ENCODE measurements around the gene CACNA2D2.
"Not testable (repeated sequence)": the region's sequence is repeated elsewhere in the genome, so short reads cannot be mapped to it uniquely, and the experiment has no call there.

The CACNA2D2 gene

DNA sequence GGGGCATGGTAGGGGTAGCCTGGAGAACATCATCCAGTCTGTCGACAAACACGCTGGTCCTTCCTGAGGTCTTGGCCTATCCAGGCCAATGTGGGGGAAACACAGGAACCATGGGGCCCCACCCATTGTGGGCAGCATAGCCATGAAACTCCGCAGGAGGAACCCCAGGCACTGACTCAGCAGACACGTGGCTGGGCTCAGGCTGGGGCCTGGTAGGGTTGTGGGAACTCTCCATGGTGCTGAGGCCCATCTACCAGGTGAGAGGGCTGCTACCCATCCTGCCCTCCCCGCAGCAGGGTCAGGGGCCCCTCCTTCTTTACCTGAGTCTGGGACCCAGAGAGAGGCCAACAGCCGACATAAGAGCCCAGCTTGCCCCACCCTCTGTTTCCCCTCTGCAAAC, 22.6 kb upstream of the CACNA2D2 start:
- peak; percentile 76 to 80 for ATAC-seq

DNA sequence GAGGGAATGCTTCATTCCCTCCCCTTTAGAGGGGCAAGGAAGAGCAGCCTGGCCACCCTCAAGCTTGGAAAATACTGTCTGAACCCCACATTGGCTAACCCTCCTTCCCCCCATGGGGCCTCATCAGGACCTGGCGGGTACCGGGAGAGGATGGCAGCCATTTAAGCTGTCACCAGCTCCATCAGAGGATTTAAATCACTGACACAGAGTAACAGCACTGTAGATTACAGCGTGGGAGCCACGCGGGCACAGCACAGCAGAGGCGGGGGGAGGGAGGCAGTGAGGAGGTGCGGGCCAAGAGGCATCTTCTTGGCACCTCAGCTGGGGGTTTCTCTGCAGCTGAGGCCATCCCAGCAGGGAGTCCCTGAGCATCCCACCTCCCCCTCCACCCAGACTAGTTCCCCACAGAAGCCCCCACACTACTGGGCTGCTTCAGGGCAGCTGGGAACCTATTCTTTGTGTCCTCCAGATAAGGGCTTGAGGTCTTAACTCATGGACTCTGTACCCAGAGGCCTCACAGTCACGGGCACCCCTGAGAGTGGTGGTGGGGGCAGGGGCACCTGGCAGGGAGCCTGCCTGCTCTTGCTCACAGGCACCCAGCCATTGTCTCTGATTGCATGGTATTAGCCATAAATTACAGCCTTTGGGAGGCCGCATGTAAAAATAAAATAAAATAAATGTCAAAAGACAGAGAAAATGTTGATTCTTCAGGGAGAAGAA, 21.9 kb upstream of the CACNA2D2 start:
- ATAC-seq, result no peak

DNA sequence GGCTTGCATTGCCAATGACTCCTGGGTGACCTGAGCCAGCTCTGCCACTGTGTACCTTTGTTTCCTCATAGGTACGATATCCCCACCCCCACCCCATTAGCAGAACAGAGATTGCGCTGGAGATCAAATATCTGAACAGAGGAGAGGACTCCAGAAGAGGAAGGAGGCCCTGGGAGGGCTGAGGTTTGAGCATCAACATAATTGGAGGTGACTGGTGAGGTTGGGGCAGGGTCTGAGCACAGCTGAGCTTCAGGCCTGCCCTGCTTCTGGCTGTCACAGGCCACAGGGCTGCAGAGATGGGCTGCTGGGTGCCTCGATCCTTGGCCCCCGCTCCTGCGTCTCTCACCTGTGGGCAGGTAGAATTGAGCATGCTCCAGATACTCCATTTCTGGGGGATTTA, 21.3 kb upstream of the CACNA2D2 start:
- no peak for ATAC-seq

DNA sequence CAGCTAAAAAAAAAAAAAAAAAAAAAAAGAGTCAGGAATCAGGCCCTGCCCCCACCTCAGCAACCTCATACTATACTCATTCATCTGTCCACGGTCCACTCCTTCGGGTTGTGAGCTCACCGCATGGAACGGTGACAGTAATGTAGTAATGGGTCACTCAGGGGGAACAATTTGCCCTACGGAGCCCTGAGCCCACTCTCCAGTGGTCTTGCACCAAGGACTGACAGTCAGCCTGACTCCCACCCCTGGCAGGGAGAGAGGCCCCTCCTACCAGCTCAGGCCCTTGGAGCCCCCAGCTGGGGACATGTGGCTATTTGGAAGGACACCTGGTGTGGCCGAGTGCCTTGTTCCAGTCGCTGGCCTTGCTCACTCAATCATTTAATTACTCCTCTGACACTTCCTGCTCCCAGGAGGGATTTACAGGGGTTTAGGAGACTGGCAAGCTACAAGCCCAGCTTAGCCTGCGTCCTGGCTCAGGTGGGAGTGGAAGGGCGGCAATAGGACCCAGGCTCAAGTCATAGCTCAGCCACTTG, 19.9 kb upstream of the CACNA2D2 start:
- no peak for ATAC-seq

DNA sequence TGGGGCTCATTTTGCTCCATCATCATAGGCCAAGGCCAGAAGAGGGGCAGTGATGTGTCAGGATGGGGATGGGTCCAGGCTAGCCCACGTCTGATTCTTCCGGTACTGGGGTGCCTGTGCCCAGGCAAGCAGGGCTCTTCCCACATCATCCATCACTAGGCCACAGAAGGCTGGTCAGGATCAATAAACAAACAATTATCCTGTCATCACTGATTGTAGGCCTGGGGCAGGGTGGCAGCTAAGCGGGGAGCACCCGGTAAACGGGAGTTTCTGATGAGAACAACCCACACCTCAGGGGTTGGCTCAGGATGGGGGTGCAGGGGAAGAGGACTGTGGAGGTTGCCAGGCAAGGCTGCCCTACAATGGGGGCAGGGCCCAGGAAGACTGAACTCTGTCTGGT, 18.1 kb upstream of the CACNA2D2 start:
- no peak for ATAC-seq

DNA sequence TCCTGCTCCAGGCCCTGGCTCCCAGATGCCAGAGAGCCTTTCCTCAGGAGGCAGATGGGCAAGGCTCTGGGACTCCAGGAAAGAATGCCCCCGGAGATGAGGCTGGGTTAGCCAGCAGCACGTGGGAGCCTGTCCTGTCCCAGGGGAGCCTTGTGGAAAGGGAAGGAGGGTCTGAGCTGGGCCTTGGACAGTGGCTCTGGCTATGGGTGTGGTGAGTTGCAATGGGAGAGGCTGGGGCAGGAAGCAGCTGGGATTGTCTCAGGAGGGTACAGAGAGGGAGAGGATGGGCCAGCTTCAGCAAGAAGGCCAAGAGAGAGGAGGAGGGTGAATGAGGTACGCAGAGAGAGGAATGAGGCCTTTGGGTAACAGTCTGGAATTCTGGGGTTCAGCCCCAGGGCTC, 17.4 kb upstream of the CACNA2D2 start:
- ATAC-seq, result no peak

DNA sequence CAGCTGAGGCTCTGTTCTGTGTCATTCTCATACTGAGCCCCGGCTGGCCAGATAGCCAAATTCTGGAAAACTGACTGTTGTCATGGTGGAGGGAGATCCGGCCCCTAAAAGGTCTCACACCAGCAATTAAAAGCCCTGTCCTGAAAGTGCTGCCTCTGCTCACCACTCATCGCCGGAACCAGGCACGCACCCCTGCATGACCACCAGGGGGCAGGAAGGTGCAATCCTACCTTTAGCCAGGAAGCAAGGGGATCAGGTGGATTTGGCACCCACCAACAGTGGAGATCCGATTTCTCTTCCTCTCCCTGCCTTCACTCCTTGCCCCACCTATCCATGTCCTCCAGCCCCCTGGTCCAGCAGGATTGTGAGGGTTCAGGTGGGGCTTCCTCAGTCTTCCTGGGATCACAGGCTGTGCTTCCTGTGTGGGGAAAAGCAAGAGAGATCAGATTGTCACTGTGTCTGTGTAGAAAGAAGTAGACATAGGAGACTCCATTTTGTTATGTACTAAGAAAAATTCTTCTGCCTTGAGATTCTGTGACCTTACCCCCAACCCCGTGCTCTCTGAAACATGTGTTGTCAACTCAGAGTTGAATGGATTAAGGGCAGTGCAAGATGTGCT, 16.1 kb upstream of the CACNA2D2 start:
- ATAC-seq, result peak; percentile 63 to 68

DNA sequence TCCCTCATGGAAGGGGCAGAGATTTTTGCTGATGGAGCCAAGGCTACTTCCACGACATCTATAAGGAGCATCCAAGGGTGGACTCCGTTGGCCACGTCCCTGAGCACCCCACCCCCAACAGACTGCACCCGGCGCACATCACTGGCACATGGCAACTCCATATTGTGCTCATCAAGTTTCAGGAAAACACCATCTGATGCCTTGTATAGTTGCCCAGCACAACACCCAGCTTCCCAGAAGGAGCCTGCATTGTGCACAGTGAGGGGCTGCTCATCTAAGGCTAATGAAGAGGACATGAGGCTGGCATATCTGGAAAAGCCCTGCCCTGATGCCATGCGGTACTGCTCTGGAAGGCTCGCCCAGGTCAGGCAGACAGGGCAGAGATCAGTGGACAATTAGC, 15.0 kb upstream of the CACNA2D2 start:
- no peak for ATAC-seq

DNA sequence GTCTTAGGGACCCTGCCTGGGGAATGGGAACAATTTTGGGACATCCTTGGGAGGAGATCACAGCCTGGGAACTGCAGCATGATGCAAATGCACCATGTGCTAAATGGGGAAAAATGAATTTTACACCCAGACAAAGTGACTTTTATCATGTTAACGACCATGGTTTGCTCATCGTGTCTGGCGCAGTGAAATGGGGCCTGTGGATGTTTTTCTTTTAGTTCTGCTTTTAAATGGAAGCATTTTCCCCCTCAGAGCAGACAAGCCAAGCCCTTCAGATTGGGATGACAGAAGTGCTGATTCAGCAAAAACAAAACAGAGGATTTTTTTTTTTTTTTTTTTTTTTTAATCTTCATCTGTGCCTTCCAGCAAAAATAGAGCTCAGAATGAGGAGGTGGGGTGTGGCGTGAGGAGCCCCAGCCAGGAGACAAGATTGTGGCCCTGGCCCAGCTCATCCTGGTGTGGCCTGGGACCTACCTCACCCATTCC, 14.3 kb upstream of the CACNA2D2 start:
- no peak for ATAC-seq

DNA sequence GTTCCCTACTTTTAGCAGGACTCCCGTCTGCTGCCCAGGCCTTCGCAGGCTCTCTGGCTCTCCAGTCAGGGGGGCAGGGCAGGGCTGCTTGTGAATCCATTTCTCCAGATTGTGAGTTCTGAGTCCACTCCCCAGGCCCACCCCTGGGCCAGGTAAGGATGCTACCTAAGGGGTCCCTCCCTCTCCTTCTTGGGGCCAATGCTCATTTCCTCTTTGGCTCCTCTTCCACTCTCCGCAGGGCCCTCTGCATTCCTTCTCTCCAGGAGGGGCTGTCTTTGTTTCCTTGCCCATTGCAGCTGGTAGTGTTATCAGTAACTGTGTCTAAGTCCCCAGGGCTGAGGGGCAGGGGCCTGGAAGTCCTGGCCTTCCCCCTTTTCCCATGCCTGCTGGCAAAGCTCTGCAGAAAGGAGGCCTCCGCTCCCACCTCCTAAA, 13.0 kb upstream of the CACNA2D2 start:
- ATAC-seq, result no peak

DNA sequence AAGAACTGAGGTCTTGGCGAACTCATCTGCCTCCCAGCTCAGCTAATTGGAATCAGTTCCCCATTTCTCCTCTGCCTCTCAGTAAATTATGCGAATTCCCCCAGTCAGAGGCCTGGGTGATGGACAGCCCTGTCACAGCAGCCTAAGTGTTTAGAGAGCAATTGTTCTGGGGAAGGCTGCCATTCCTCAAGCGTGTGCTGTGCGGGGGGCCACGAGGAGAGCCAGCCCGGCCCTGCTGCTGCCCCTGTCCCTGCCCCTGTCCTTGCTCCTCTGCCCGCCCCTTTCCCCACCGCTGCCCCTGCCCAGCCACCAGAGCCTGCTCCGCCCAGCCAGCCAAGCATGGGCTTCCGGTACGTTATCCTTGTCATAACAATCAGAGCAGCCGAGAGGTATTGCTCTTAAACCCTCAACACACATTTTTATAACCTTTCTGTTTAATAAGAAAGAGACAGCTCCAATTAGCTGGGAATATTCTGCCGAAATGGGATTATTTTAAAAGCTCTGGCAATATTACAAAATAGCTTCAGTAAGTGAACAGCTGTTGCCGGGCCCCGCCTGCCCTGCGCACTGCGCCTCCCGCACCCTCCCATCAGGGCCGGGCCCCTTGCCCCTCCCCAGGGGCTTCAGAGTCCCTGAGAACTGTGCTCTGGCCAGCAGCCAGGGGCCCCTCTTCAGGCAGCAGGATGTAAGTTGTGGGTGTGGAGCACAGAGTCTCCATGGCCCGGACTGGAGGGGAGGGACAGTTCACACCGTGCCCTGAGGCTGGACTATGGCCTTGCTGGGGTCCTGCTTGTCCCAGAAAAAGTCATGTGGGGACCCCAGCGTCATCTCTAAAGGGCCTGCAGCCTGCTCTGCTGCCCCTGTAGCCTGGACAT, 12.4 kb upstream of the CACNA2D2 start:
- ATAC-seq, result no peak

DNA sequence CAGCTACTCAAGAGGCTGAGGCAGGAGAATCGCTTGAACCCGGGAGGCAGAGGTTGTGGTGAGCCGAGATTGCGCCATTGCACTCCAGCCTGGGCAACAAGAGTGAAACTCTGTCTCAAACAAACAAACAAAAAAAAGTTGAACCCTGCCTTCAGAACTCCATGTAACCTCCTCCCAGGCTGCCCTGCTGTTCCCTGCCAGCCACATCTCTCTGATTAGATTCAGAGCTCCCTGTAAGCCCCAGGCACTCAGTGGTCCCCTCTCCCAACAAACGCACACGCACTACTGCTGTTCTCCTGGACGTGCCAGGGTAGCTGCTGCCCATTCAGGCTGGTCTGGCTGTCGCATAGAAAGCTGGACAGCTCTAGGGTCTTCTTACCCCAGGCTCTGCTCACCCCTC, 9.5 kb upstream of the CACNA2D2 start:
- ATAC-seq, result not testable (repeated sequence)

DNA sequence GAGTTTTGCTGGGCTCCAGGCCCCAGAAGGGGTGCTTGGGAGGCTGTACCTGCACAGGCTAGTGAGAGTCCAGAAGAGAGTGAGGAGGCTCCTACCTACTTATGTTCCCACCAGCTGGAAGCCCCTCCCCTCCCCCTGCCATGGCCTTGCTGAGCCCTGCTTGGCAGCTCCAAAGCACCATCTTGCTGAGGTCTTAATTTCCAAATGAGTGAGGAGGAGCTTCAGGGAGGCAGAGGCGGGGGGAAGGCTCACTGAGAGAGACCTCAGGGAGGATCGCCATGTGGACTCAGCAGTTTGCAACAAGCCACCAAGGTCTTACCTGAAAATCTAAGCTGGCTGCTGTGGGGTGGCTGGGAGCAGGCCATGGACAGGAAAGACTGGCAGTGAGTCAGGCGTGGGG, 8.7 kb upstream of the CACNA2D2 start:
- no peak for ATAC-seq

DNA sequence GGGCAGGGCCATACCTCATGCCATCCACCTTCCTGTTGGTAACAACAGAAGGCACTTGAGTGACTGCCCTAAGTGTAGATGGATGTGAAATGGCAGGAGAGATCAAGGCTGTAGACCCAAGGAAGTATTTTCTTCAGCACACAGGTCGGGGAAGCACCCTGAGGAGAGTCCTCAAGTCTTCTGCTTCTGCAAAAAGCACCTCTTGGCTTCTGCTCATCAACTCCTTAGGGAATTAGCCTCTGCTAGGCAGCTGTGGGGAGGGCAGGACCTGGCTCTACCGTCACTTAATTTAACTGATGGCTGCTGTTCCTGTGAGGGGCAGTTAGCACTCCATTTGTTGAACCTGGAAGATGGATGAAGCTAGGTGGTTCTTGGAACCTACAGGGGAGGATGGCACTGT, 6.9 kb upstream of the CACNA2D2 start:
- ATAC-seq, result no peak

DNA sequence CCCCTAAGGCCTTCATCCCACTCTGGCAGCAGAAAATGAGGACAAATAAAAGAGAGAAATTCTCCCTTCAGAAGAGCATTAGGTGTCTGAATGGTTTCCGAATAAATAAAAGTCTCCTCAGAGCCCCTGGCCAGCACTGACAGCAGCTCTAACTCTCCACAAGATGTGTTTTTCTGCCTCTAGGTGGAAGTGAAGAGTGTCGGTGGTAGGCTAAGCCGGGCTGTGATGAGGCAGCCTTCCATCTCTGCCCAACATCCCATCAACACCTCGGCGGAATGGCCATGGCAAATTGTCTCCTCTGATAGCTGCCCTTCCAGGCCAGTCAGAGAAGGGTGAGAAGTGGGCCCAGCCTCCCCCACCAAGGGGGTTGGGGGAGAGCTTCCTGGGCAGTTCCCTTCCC, 6.3 kb upstream of the CACNA2D2 start:
- ATAC-seq, result no peak

DNA sequence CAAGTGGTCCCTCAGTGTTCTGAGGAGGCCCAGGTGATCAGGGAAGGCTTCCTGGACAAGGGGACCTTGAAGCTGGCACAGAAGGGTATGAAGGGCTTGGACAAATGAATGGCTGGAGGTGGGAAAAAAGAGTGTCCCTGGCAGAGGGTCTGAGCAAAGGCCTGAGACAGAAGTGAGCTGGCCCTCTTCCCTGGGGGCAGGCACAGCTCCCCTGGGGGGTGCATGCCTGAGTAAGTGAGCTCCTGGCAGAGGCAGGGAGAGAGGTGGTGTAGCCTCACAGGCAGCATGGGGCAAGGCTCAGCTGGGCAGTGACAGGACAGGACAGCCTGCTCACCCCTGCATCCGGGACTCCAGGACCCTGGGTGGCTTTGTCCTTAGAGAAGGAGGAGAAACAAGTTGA, 5.4 kb upstream of the CACNA2D2 start:
- no peak for ATAC-seq

DNA sequence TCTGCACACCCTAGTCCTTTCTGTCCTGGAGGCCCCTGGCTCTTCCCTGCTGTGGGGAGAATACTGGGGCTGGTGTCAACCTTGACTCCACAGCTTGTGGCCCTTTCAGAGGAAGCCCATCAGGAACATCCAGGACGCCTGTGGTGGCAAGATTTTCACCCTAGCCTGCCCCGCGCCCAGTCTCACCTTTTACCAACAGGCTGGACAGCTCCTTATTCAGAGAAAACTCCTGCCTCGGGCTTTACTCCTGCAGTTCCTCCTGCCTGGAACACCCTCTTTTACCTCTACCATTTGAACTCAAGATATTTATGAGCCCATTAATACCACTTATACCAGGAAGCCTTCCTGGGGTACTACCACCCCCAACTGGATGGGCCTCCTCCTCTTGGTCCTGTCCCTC, 2.7 kb upstream of the CACNA2D2 start:
- no peak for ATAC-seq

DNA sequence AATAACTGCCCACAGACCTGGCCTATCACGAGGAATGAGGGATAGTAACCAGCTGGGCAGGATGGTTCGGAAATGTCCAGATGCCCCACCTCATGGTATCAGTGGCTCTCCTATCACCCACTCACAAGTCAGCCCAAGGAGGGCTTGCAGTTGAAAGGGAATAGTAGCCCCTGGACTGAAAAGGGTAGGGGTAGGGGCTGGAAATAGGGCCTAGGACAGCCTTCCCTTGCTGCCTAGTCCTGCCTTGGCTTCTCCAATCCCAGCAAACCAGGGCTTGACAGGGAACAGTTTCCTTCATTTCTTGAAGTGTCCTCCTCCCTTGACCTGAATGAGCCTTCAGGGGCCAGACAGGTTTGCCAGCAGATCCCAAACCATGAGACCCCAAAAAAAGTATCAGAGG, 1.2 kb upstream of the CACNA2D2 start:
- ATAC-seq, result no peak

DNA sequence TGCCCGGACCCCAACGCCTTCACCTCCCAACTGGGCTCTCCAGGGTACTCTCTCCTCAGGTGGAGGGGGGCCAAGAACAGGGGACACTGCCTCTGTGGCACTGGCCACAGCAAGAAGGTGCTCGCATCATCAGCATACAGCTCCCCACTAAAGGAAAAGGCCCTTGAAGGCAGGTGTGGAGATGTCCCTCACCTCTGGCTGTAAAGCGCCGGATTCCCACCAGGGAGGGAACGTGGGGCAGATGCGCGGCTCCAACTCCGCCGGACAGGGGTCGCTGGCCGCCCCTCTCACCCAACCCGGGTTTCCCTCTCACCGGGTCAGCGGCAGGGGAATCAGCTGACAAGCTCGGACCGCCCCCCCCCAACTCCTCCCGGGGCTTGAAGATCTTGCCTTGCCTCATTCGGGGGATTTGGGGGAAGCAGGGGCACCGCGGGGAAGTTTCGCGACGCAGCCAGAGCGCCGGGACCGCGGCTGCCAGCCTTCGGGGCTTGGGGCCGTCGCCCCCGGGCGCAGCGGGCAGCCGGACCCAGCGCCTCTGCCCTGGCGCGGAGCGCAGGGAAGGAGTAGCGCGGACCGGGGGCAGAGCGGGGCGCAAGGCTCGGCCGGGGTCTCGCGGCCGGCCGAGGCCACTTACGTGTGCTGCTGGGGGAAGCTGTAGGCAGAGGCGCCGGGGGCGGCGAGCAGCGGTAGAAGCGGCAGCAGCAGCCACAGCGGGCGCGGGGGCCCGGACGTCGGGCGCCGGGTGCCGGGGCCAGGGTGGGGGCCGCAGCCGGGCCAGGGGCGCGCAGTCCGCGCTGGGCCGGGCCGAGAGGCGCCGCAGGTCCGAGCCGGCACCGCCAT, 630 bp downstream of the CACNA2D2 start:
- ATAC-seq, result peak; percentile 12 to 20

DNA sequence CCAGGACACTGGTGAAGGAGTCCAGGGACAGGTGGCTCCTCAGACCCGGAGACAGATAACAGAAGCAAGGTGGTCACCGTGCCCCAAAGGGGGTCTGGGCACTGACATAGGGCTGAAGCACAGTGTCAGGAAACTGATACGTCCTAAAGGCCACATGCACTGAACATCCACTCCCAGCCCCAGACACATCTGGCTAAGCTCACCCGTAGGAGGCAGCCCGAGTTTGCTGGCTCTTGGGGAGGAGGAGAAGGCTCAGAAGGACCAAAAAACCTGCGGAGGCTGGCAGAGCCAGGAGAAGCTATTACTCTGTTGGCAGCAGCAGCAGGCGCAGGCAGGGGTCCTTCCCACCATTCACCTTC, 1.2 kb downstream of the CACNA2D2 start:
- no peak for ATAC-seq

DNA sequence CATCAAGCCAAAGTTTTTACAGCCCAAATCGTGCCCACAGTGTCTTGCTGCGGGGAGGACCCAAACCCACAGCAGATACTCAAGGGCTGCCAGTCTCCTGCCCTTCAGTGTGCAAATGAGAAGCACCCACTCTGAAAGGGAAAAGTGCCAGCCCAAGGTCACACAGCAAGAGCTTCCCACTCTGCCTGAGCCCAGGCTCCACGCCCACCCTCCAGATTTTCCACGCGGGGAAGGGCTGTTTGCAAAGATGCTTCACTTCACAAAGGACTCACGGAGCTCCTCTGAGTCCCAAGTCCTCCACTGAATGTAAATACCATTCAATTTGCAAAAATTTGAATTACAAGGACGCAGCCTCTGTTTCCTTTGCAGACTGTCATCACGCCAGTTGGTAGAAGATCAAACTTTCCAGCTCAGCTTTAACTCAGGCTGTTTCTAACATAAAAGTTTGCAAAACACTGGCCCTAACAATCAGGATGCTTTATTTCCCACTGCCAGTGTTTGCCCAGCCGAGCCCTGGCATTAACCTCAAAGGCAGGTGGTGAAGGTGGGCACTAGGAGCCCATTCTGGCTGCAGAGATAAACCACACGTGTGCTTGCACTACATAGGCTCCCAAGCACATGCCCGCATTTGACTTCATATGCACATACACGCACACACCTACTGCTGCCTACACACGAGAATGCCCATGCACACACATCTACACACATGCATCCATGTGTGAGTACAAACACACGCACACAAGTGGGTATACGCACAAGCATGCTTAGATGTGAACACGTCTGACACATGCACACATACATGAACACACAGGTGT, 7.6 kb downstream of the CACNA2D2 start:
- no peak for ATAC-seq

DNA sequence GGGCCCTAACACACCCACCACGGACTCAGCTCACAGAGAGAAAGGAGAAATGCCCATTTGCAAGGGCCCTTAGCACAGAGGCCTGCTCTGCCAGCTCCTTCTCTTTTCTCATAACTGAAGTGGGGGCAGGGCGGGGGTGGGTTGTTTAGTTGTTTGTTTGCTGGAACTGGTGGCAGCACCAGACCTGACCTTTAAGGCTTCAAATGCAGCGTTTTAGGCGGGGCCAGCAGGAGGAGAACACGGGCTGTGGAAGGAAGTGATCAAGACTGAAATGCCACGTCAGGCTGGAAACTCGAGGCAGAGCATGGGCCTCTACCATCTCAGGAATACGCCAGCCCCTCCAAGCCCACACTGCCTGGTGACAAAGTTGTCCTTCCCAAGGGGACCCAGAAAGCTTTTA, 9.3 kb downstream of the CACNA2D2 start:
- ATAC-seq, result no peak
